CD4-positive, CD25-positive, alpha-beta regulatory T cell (primary cell): ENCODE results near the gene FFAR3. TPM values are rescaled to one million over a fixed set of nuclear protein-coding genes. Genes with fewer than 3 reads are reported as not detected.

Experiments
- ATAC-seq, 2 donors: fragments of 150-1000 bp; cut with Tn5 transposase; one replicate each; pipeline ENCODE4 v1.10.0; 2021; ENCODE audit warnings: low read depth in 2 of 2, moderate number of reproducible peaks in 2 of 2, moderate library complexity in 1 of 2
- DNase-seq, 3 donors: peaks; one replicate each; pipeline versions ENCODE4 v3.0.0 to v3.0.0-alpha.2; 2012 to 2022; ENCODE audit warnings: mixed read lengths in 1 of 3
- H3K27ac ChIP-seq: one replicate; pipeline ENCODE4 v1.7.0; 2013; ENCODE audit warnings: mild to moderate bottlenecking, low read length; ENCODE audit not compliant: insufficient read depth, poor library complexity, severe bottlenecking
- H3K27me3 ChIP-seq: one replicate; pipeline ENCODE4 v1.7.0; 2013; ENCODE audit warnings: low read length; ENCODE audit not compliant: control insufficient read depth, insufficient read depth
- H3K36me3 ChIP-seq: one replicate; pipeline ENCODE4 v1.7.0; 2013; ENCODE audit warnings: mild to moderate bottlenecking, low read length, moderate library complexity; ENCODE audit not compliant: control insufficient read depth, insufficient read depth
- H3K4me1 ChIP-seq: 2 replicates; pipeline ENCODE4 v1.7.0; 2013; ENCODE audit warnings: mild to moderate bottlenecking, low read length; ENCODE audit not compliant: insufficient read depth, control insufficient read depth, poor library complexity, severe bottlenecking
- H3K4me3 ChIP-seq: one replicate; pipeline ENCODE4 v1.7.0; 2013; ENCODE audit warnings: low read depth, mild to moderate bottlenecking, low read length, moderate library complexity
- H3K9me3 ChIP-seq, 2 experiments: 1 replicate in 1 of 2; 2 replicates in 1 of 2; pipeline ENCODE4 v1.7.0; 2013; ENCODE audit warnings: low read length in 2 of 2, mild to moderate bottlenecking in 1 of 2, moderate library complexity in 1 of 2; ENCODE audit not compliant: control insufficient read depth in 2 of 2
- H3K27ac Mint-ChIP-seq, 3 donors: one replicate each; pipeline ENCODE4 v1.8.0; 2020 to 2022; ENCODE audit warnings: mild to moderate bottlenecking in 3 of 3, mixed read lengths in 3 of 3, moderate library complexity in 2 of 3
- H3K27me3 Mint-ChIP-seq: one replicate; pipeline ENCODE4 v1.8.0; 2022; ENCODE audit warnings: mild to moderate bottlenecking, mixed read lengths
- H3K36me3 Mint-ChIP-seq: one replicate; pipeline ENCODE4 v1.8.0; 2020; ENCODE audit warnings: mixed read lengths
- H3K4me1 Mint-ChIP-seq, 4 donors: one replicate each; pipeline ENCODE4 v1.8.0; 2020 to 2022; ENCODE audit warnings: mixed read lengths in 4 of 4, mild to moderate bottlenecking in 1 of 4
- H3K4me3 Mint-ChIP-seq, 4 donors: one replicate each; pipeline ENCODE4 v1.8.0; 2020 to 2022; ENCODE audit warnings: mild to moderate bottlenecking in 4 of 4, mixed read lengths in 4 of 4, moderate library complexity in 3 of 4
- H3K9me3 Mint-ChIP-seq, 7 donors: one replicate each; pipeline ENCODE4 v1.8.0; 2020 to 2022; ENCODE audit warnings: mixed read lengths in 7 of 7, mild to moderate bottlenecking in 3 of 7, moderate library complexity in 2 of 7
- polyA plus RNA-seq, 4 donors: library from polyadenylated mRNA; unstranded; fragments of 300-500 nt; fragmentation: Illumina TruSeq; gene quantifications; one replicate each; pipeline ENCODE4 v1.2.3, GENCODE V29; 2021
- total RNA-seq: library from RNA; stranded (reverse); gene quantifications from one replicate; pipeline ENCODE4 v1.2.3, GENCODE V29; 2022

The FFAR3 gene
- total and polyA plus RNA-seq, 5 donors from 2014 or later, result 0.39 to 1.7 TPM; not detected in 3

DNA sequence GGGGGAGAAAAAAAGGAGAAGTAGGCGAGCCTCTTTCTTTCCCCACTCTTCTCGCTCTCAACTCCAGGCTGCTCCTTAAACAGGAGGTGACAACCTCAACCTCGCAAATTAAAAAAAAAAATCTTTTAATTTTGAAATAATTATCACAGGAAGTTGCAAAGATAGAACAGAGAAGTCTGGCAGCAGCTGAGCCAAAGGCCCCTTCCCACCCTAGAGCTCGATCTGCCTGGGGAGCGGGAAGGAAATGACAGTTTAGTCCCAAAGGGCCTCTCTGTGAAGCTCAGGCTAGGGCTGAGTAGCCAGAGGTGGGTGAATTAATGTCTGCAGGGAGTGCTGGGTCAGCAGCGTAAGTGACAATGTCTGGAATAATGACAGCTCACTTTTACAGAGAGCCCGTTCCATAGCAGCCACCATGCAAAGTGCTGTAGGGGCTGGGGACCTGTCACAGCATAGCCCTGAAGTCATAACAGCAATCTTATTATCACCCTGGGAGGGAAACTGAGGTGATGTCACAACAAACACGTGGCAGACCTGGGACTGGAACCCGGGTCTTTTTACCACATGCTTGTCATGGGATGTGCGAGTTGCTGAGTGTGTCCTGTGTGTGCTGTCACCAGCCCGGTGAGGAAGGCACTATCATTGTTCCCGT lies 38.1 kb upstream of the FFAR3 start:
- H3K27ac Mint-ChIP-seq, result no peak overlapping the region
- Histone ChIP-seq H3K4me1 (no peaks in the 10 kb centered on the region), H3K27ac (no peak overlapping the region)

DNA sequence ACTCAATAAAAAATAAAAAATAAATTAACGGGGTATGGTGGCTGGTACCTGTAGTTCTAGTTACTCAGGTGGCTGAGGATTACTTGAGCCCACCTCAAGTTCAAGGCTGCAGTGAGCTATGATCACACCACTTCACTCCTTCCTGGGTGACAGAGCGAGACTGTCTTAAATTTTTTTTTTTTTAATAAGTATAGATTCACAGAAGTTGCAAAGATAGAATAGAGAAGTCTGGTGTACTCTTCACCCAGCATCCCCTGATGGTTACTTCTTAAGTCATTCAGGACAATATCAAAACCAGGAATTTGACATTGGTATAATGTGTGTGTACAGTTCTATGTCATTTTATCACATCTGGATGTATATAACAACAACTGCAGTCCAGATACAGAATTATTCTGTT lies 37.0 kb upstream of the FFAR3 start:
- no peak overlapping the region for H3K27ac Mint-ChIP-seq
- Histone ChIP-seq H3K9me3 (peaks cover 2 to 3% of the 10 kb centered on the region in 2 experiments), H3K4me1 (no peaks in the 10 kb centered on the region), H3K4me3 (no peak overlapping the region), H3K27ac (no peak overlapping the region), H3K36me3 (no peaks in the 10 kb centered on the region), H3K27me3 (peaks cover 4% of the 10 kb centered on the region)
- H3K27me3 Mint-ChIP-seq, result no peaks in the 10 kb centered on the region
- no peaks in the 10 kb centered on the region for H3K4me1 Mint-ChIP-seq
- ATAC-seq (no peak), DNase-seq (no peak)
- no peaks in the 10 kb centered on the region for H3K36me3 Mint-ChIP-seq
- peaks cover 0 to 4% (median 0%) of the 10 kb centered on the region in 7 donors for H3K9me3 Mint-ChIP-seq
- no peak overlapping the region for H3K4me3 Mint-ChIP-seq

More for the DNA sequence above, 38.1 kb upstream of the FFAR3 start:
- Mint-ChIP-seq H3K9me3 (peaks cover 0 to 4% (median 0%) of the 10 kb centered on the region in 7 donors), H3K27me3 (no peaks in the 10 kb centered on the region), H3K36me3 (no peaks in the 10 kb centered on the region), H3K4me1 (no peaks in the 10 kb centered on the region), H3K4me3 (no peak overlapping the region)
- Histone ChIP-seq H3K9me3 (peaks cover 2 to 3% of the 10 kb centered on the region in 2 experiments), H3K27me3 (peaks cover 4% of the 10 kb centered on the region), H3K36me3 (no peaks in the 10 kb centered on the region), H3K4me3 (no peak overlapping the region)
- ATAC-seq (peak in 1 of 2 donors; percentile 22), DNase-seq (no peak)

DNA sequence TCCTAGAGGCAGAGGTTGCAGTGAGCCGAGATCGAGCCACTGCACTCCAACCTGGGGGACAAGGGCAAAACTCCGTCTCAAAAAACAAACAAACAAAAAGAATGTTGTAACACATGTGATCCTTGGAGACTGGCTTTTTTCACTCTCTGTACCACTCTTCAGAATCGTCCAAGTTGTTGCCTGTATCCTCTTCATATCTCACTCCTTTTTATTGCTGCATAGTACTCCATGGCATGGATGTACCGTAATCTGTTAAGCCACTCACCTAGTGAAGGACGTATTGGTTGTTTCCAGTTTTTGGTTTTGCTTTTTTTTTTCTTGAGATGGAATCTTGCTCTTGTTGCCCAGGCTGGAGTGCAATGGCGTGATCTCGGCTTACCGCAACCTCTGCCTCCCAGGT lies 36.2 kb upstream of the FFAR3 start:
- H3K27ac ChIP-seq, result no peak overlapping the region
- Mint-ChIP-seq H3K4me1 (no peaks in the 10 kb centered on the region), H3K9me3 (peaks cover 0 to 4% (median 0%) of the 10 kb centered on the region in 7 donors), H3K27me3 (no peaks in the 10 kb centered on the region), H3K4me3 (no peak overlapping the region), H3K36me3 (no peaks in the 10 kb centered on the region), H3K27ac (no peak overlapping the region)
- no peaks in the 10 kb centered on the region for H3K4me1 ChIP-seq
- H3K36me3 ChIP-seq, result no peaks in the 10 kb centered on the region
- H3K27me3 ChIP-seq, result peaks cover 4% of the 10 kb centered on the region
- DNase-seq (no peak), ATAC-seq (no peak)
- H3K9me3 ChIP-seq, result peaks cover 2 to 3% of the 10 kb centered on the region in 2 experiments
- H3K4me3 ChIP-seq, result no peak overlapping the region

DNA sequence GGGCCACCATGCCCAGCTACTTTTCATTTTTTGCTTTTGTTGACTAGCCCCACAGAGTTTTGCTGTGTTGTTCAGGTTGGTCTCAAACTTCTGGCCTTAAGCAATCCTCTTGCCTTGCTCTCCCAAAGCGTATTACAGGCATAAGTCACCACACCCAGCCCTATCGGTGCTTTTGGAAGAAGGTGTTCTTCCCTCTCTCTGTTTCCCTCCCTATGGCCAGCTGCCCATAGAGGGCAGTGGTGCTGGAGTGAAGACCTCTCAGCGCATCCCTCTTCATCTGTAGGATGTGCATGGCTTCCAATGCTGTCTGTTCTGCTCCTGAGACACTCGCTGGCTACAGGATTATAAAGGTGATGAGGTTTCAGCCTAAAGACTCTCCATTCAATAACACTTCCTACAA lies 30.6 kb upstream of the FFAR3 start:
- peaks cover 0 to 2% (median under 1%) of the 10 kb centered on the region in 4 donors for H3K4me1 Mint-ChIP-seq
- ATAC-seq (no peak), DNase-seq (no peak)
- H3K27ac ChIP-seq, result no peak overlapping the region
- no peaks in the 10 kb centered on the region for H3K36me3 ChIP-seq
- no peak overlapping the region for H3K27ac Mint-ChIP-seq
- no peak overlapping the region for H3K4me3 ChIP-seq
- H3K4me1 ChIP-seq, result no peaks in the 10 kb centered on the region
- no peaks in the 10 kb centered on the region for H3K36me3 Mint-ChIP-seq
- H3K4me3 Mint-ChIP-seq, result no peak overlapping the region
- peaks cover 15% of the 10 kb centered on the region for H3K27me3 Mint-ChIP-seq
- no peaks in the 10 kb centered on the region for H3K9me3 Mint-ChIP-seq
- no peaks in the 10 kb centered on the region for H3K27me3 ChIP-seq
- no peaks in the 10 kb centered on the region for H3K9me3 ChIP-seq

DNA sequence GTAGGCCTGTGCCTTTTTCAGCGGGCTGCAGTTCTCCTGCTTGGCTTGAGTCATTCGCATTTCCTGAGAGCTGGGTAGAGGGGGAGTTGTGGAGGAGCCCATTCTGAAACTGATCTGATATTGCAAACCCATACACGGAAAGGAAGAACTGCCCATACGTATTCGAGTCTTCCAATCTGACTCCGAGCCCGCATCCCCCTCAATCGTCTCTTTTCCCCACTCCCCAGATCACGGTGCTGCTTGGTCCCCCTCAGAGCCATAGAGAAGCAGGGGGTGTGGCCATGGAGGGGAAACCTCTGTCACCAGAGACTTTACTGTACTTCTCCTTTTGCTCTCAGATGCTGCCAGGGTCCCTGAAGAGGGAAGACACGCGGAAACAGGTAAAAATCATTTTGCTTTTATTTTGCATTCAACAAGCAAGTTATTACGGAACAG lies 29.4 kb upstream of the FFAR3 start, which contains the start of gene CD22:
CD22 (plus strand) TSS at position 337 of the 435 bp plus-strand sequence. CDS start 2,854 bp downstream, outside the sequence.
- Mint-ChIP-seq H3K27me3 (peaks cover 15% of the 10 kb centered on the region), H3K4me1 (peaks cover 0 to 6% (median under 1%) of the 10 kb centered on the region in 4 donors), H3K36me3 (no peaks in the 10 kb centered on the region), H3K4me3 (no peak within 1 kb of the TSS), H3K27ac (peak within 1 kb of the TSS in 1 of 3 donors; percentile 51), H3K9me3 (no peaks in the 10 kb centered on the region)
- no peaks in the 10 kb centered on the region for H3K36me3 ChIP-seq
- H3K4me3 ChIP-seq, result no peak within 1 kb of the TSS
- DNase-seq (no peak), ATAC-seq (peak in 1 of 2 donors; percentile 33)
- no peaks in the 10 kb centered on the region for H3K9me3 ChIP-seq
- H3K27me3 ChIP-seq, result no peaks in the 10 kb centered on the region
- no peaks in the 10 kb centered on the region for H3K4me1 ChIP-seq
- H3K27ac ChIP-seq, result no peak within 1 kb of the TSS

DNA sequence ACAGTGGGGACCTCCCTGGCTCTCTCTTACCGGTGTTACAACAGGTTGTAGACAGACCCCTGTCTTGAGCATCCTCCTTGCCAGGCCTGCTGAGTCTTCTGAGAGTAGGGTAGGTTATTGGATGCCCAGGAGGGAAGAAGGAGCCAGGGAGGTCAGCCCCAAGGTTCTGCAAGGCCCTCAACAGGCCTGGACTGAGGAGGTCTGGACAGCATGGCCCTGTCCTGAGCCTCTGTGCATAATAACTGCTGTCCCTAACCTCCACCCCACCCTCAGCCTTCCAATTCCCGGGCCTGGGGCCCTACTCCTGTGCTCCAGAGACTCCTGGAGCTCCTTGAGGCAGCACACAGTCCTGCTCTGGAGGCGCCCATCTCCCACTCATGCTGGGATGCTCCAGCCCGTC lies 28.9 kb upstream of the FFAR3 start:
- H3K4me3 Mint-ChIP-seq, result no peak overlapping the region
- no peak overlapping the region for H3K27ac Mint-ChIP-seq
- DNase-seq (no peak), ATAC-seq (no peak)
- H3K27me3 ChIP-seq, result no peaks in the 10 kb centered on the region
- H3K36me3 ChIP-seq, result no peaks in the 10 kb centered on the region
- H3K4me3 ChIP-seq, result no peak overlapping the region
- H3K36me3 Mint-ChIP-seq, result no peaks in the 10 kb centered on the region
- H3K27ac ChIP-seq, result no peak overlapping the region
- no peaks in the 10 kb centered on the region for H3K4me1 ChIP-seq
- no peaks in the 10 kb centered on the region for H3K9me3 ChIP-seq
- peaks cover 0 to 6% (median under 1%) of the 10 kb centered on the region in 4 donors for H3K4me1 Mint-ChIP-seq
- no peaks in the 10 kb centered on the region for H3K9me3 Mint-ChIP-seq
- H3K27me3 Mint-ChIP-seq, result peaks cover 15% of the 10 kb centered on the region

DNA sequence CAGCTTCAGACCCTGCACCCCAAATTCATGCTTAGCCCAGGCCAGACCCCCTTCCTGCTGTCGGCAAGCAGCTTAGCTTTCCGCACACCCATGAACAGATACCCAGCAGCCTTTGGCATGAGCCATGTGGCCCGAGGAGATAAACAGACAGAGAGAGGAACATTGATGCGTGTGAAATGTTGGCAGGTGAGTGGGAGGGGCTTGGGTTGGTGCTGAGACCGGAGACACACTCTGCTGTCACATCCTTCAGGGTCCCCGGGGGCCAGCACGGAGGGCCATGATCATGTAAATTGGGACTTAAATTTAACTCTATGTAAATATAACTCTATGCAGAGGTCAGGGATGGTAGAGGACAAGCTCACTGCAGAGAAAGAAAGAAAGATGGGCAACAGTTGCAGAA lies 27.8 kb upstream of the FFAR3 start:
- Histone ChIP-seq H3K4me3 (no peak overlapping the region), H3K27me3 (no peaks in the 10 kb centered on the region), H3K9me3 (no peaks in the 10 kb centered on the region), H3K36me3 (no peaks in the 10 kb centered on the region), H3K27ac (no peak overlapping the region), H3K4me1 (no peaks in the 10 kb centered on the region)
- Mint-ChIP-seq H3K4me3 (no peak overlapping the region), H3K9me3 (no peaks in the 10 kb centered on the region), H3K27ac (peak overlapping the region in 1 of 3 donors; percentile 50), H3K4me1 (peaks cover 0 to 6% (median under 1%) of the 10 kb centered on the region in 4 donors), H3K36me3 (no peaks in the 10 kb centered on the region), H3K27me3 (peaks cover 15% of the 10 kb centered on the region)
- ATAC-seq, result peak; percentile 21 to 56
- DNase-seq, result no peak
